ENCODE data around the gene MCMBP.

Gene MCMBP

DNA sequence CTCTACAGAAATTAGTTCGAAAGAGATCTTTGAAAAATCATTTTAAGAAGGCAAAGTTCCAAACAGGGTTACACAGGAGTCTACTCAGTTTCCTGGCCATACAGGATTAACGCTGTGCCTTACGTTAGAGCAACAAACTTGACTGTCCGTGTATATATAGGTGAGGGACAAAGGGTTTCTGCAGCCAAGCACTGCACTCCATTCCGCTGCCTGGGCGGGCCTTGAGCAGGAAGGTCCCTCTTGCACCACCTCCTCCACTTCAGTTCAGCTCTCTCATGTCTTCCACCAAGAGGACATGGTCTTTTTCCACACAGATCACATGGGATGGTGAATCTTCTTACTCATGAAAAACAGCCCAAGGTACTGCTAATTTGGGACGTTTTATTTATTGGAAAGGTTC is 43.2 kb downstream of the MCMBP start:
- TF ChIP-seq, protein P1, sequence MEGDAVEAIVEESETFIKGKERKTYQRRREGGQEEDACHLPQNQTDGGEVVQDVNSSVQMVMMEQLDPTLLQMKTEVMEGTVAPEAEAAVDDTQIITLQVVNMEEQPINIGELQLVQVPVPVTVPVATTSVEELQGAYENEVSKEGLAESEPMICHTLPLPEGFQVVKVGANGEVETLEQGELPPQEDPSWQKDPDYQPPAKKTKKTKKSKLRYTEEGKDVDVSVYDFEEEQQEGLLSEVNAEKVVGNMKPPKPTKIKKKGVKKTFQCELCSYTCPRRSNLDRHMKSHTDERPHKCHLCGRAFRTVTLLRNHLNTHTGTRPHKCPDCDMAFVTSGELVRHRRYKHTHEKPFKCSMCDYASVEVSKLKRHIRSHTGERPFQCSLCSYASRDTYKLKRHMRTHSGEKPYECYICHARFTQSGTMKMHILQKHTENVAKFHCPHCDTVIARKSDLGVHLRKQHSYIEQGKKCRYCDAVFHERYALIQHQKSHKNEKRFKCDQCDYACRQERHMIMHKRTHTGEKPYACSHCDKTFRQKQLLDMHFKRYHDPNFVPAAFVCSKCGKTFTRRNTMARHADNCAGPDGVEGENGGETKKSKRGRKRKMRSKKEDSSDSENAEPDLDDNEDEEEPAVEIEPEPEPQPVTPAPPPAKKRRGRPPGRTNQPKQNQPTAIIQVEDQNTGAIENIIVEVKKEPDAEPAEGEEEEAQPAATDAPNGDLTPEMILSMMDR (IDR thresholded peaks at IDR 0.05; ENCODE audit: extremely low read depth, missing control alignments), result no peak
- DNase-seq (ENCODE audit: low spot score), result no peak

DNA sequence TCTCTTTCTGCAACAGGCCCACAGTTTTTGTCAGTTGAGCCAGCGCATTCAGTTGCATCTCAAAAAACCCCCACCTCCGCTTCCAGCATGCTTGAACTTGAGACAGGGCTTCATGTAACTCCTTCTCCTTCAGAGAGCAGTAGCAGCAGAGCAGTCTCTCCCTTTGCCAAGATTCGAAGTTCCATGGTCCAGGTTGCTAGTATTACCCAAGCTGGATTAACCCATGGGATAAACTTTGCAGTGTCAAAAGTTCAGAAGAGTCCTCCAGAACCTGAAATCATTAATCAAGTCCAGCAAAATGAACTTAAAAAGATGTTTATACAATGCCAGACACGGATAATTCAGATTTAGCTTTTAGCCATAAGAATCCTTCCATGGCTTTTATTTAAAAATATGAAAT is 45.2 kb downstream of the MCMBP start:
- TF ChIP-seq, protein P1 (IDR thresholded peaks at IDR 0.05; ENCODE audit: extremely low read depth, missing control alignments), result no peak
- no peak for DNase-seq (ENCODE audit: low spot score)

DNA sequence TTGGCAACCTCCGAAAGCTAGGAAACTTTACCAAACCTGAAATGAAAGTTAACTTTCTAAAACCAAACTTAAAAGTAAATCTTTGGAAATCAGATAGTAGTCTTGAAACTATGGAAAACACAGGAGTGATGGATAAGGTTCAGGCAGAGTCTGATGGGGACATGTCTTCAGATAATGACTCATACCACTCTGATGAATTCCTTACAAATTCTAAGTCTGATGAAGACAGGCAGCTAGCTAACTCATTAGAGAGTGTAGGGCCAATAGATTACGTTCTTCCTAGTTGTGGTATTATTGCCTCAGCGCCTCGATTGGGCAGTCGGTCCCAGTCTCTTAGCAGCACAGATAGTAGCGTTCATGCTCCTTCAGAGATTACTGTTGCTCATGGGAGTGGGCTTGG is 45.9 kb downstream of the MCMBP start:
- TF ChIP-seq, protein P1 (IDR thresholded peaks at IDR 0.05; ENCODE audit: extremely low read depth, missing control alignments), result no peak
- no peak for DNase-seq (ENCODE audit: low spot score)

DNA sequence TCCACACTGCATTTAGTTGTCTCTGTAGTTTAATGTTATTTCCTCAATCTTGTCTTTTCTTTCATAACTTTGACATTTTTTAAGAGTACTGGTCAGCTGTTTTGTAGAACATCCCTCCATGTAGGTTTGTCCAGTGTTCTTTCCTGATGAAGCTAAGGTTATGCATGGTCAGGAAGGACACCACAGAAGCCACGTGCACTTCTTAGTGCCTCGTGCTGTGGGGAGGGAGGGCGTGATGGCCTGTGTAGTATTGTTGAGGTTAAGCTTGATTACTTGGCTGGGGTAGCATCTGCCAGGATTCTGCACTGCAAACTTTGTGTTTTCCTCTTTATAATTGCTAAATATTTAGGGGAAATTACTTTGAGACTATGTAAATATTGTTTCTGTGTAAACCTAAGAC is 48.3 kb downstream of the MCMBP start:
- TF ChIP-seq, protein P1 (IDR thresholded peaks at IDR 0.05; ENCODE audit: extremely low read depth, missing control alignments), result no peak
- DNase-seq (ENCODE audit: low spot score), result no peak

DNA sequence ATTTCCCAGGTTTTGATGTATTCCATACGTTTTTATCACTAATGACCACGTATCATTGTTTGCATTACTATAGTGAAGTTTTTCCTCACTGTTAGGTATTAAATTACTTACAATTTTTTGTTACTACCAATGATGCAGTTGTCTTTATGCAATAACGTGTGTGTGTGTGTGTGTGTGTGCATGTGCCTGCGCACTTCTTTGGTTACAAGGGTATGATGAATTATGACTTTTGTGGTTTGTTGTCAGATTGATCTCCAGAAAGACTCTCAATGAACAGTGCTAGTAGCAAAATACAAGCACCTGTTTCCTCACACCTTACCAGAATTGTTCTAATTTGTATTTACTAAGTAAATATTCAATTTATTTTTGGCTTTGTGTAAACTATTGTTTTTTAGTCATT is 51.5 kb downstream of the MCMBP start:
- no peak for DNase-seq (ENCODE audit: low spot score)
- TF ChIP-seq, protein P1 (IDR thresholded peaks at IDR 0.05; ENCODE audit: extremely low read depth, missing control alignments), result no peak

DNA sequence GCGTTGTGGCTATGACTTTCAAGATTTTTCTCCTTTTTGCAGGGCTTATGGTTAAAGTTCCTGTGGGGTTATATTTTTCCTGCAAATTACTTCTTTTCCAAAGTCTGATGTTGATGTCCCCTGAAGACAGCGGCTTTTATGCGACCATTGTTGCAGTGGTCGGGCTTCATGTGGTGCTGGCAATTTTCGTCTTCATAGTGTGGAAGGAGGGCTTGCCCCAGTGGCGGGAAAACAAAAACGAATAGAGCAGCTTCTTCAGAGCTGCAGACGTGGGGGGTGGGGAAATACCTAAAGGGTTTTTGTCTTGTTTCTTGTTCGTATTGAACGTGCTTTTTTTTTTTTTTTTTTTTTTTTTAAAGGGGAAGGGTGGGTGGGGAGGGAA is 53.8 kb downstream of the MCMBP start:
- TF ChIP-seq, protein P1 (IDR thresholded peaks at IDR 0.05; ENCODE audit: extremely low read depth, missing control alignments), result no peak
- DNase-seq (ENCODE audit: low spot score), result no peak

DNA sequence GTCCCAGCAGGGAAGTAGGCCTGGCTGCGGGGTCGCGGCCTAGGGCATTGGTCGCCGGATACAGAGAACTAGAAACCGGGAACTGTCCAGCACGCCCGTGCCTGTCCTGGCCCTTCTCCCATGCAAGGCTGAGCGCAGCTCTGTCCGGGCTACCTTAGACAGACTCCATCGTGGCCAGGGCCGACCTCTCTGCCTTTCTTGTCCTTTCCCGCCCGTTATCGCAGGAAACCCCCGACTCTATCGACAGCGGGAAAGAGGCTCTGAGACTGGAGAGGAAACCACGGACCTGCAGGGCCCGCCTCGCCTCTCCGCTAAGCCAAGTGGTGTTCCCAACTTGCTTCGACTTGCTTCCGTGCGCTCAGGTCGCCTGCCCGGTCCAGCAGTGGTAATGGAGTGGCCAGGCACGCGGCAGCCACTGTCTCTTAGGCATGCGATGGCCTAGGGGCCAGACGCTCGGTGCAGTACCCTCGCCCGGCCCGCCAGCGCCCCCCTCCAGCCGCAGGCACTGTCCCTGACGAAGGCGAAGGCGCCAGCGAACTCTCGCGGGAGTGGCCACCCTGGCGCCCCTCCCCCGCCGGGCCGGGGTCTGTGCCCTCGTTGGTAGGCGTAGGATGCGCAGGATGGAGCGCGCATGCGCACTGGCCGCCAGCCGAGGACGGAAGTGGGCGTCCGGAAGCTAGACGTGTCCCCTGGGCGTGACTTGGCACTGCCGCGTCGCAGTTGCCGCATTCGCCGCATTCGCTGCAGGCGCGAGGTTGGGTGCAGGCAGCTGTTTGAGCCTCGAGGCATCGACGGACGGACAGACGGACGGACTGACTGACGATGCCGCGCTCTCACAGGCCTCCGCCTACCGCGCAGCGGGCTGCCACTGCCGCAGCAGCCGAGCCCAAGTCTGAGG is 54.4 kb downstream of the MCMBP start:
- TF ChIP-seq, protein P1 (IDR thresholded peaks at IDR 0.05; ENCODE audit: extremely low read depth, missing control alignments), result no peak
- peak; percentile 44 for DNase-seq (ENCODE audit: low spot score)

Data from GM20000 (cell line).